Measurements from ENCODE around the gene HTR1D. TPM values are rescaled to one million over a fixed set of nuclear protein-coding genes. Genes with fewer than 3 reads are reported as not detected.

Gene HTR1D
- total and polyA plus RNA-seq, 10 donors: 0.13 TPM; not detected in 9

DNA sequence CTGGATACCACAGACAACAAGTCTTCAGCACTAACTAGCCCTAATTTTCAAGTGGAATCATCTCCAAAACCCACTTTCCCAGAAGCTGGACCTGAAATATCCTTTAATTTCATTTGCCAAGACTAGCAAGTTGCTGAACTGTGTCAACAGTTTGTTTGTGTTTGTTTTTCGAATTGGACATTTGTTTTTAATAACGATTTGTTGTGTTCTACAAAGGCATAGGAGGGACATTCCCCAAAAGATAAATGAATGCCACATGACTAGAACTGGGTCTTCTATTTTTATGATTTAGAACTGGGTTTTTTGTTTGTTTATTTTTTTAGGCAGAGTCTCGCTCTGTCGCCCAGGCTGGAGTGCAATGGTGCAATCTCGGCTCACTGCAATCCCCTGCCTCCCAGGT lies 66.6 kb downstream of the HTR1D start:
- Histone ChIP-seq H3K36me3 (peaks cover 0 to 5% (median 0%) of the 10 kb centered on the region in 6 donors), H3K4me3 (no peak overlapping the region), H3K9me3 (no peaks in the 10 kb centered on the region), H3K27me3 (replicated peaks in 1 of 7) (no peaks in the 10 kb centered on the region), H3K27ac (no peak overlapping the region), H3K4me1 (peaks cover 5 to 34% (median 25%) of the 10 kb centered on the region in 6 donors)
- WGBS, 5 donors: 92 to 94% (median 92%) methylated on average over 5 of the region's 5 CpGs
- TF ChIP-seq, protein P1, sequence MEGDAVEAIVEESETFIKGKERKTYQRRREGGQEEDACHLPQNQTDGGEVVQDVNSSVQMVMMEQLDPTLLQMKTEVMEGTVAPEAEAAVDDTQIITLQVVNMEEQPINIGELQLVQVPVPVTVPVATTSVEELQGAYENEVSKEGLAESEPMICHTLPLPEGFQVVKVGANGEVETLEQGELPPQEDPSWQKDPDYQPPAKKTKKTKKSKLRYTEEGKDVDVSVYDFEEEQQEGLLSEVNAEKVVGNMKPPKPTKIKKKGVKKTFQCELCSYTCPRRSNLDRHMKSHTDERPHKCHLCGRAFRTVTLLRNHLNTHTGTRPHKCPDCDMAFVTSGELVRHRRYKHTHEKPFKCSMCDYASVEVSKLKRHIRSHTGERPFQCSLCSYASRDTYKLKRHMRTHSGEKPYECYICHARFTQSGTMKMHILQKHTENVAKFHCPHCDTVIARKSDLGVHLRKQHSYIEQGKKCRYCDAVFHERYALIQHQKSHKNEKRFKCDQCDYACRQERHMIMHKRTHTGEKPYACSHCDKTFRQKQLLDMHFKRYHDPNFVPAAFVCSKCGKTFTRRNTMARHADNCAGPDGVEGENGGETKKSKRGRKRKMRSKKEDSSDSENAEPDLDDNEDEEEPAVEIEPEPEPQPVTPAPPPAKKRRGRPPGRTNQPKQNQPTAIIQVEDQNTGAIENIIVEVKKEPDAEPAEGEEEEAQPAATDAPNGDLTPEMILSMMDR (IDR thresholded peaks at IDR 0.05 in 8 of 11, conservative IDR thresholded peaks at IDR 0.05 in 3 of 11): no peak
- TF ChIP-seq POLR2A (IDR thresholded peaks at IDR 0.05): no peak
- no peak for TF ChIP-seq POLR2AphosphoS5 (IDR thresholded peaks at IDR 0.05)
- DNase-seq: no peak
- intact Hi-C loops (cut with DNase I; ENCODE audit: low total_unique reads): no loop called here

DNA sequence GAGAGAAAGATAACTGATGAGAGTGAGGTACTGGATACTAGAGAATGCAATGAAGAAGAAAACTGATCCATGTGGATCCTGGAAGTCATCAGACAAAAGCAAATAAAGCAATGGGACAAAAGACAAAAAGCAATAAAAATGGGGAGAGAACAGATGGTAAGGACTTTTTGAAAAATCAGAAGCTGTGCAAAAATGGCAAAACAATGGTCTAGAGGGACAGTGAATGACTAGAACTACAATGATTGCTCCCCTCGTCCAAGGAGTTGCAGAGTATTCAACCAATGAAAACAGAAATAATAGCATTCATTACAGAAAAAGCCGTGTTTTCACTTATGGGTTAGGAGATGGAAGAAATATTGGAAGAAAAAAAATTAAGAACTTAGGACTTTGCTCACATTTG lies 67.2 kb downstream of the HTR1D start:
- Histone ChIP-seq H3K27me3 (replicated peaks in 1 of 7) (no peaks in the 10 kb centered on the region), H3K36me3 (peaks cover 0 to 8% (median 0%) of the 10 kb centered on the region in 6 donors), H3K27ac (no peak overlapping the region), H3K9me3 (no peaks in the 10 kb centered on the region), H3K4me1 (peaks cover 5 to 29% (median 20%) of the 10 kb centered on the region in 6 donors), H3K4me3 (no peak overlapping the region)
- no peak for DNase-seq
- TF ChIP-seq POLR2A (IDR thresholded peaks at IDR 0.05): no peak
- TF ChIP-seq, protein P1 (IDR thresholded peaks at IDR 0.05 in 8 of 11, conservative IDR thresholded peaks at IDR 0.05 in 3 of 11): no peak
- no peak for TF ChIP-seq POLR2AphosphoS5 (IDR thresholded peaks at IDR 0.05)
- intact Hi-C loops (cut with DNase I; ENCODE audit: low total_unique reads): no loop called here
- WGBS, 5 donors: 81 to 98% (median 92%) methylated on average over 2 of the region's 2 CpGs

DNA sequence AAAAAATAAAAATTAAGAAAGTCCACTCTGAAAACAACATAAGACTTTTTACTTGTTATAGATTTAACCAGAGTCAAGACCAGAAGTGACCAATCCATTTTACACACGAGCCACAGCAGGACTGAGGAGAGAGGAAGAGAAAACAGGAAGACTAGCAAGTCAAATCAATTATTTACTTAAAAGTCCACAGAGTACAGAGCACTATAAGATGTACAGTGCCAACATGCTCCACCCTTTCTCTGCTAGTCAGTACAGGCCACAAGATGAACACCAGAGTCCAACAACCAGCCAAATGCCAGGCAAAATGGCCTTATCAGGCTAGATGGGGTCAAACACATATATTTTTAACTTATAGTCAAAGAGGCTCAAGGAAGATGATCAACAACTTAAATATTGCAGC lies 68.2 kb downstream of the HTR1D start:
- DNase-seq: no peak
- H3K27ac ChIP-seq: no peak overlapping the region
- H3K9me3 ChIP-seq: no peaks in the 10 kb centered on the region
- no peak overlapping the region for H3K4me3 ChIP-seq
- WGBS, 5 donors: 11 to 56% (median 44%) methylated on average over 1 of the region's 1 CpG
- peaks cover 5 to 33% (median 17%) of the 10 kb centered on the region in 6 donors for H3K4me1 ChIP-seq
- no peak for TF ChIP-seq POLR2AphosphoS5 (IDR thresholded peaks at IDR 0.05)
- TF ChIP-seq, protein P1 (IDR thresholded peaks at IDR 0.05 in 8 of 11, conservative IDR thresholded peaks at IDR 0.05 in 3 of 11): no peak
- TF ChIP-seq POLR2A (IDR thresholded peaks at IDR 0.05): no peak
- intact Hi-C loops (cut with DNase I; ENCODE audit: low total_unique reads): no loop called here
- peaks cover 0 to 8% (median 0%) of the 10 kb centered on the region in 6 donors for H3K36me3 ChIP-seq
- no peaks in the 10 kb centered on the region for H3K27me3 ChIP-seq (replicated peaks in 1 of 7)

DNA sequence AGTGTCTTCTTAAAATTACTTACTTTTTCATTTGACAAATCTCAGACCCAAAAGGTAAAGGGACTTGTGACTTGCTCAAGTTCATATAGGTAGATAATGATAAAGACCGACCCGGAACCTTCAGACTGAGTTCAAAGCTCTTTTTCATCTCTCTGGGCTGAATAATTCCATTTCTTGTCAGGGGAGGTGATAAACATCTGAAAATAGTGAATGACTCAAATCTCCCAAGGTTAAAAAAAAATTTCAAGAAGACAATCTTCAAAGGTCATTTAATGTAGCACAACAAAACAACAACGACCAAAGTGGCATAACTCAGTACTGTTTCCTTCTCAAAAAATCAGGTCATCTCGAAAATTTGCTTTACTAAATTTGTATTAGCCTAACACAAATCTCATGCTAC lies 69.2 kb downstream of the HTR1D start:
- TF ChIP-seq POLR2A (IDR thresholded peaks at IDR 0.05) (no peak), POLR2AphosphoS5 (IDR thresholded peaks at IDR 0.05) (no peak)
- TF ChIP-seq, protein P1 (IDR thresholded peaks at IDR 0.05 in 8 of 11, conservative IDR thresholded peaks at IDR 0.05 in 3 of 11): no peak
- whole genome bisulfite sequencing, 5 donors: 60 to 72% (median 65%) methylated on average over 4 of the region's 4 CpGs
- peak overlapping the region in 1 of 8 donors; percentile 17 for H3K27ac ChIP-seq
- intact Hi-C loops (cut with DNase I; ENCODE audit: low total_unique reads): no loop called here
- no peak for DNase-seq
- peaks cover 5 to 33% (median 19%) of the 10 kb centered on the region in 6 donors for H3K4me1 ChIP-seq
- H3K9me3 ChIP-seq: no peaks in the 10 kb centered on the region
- peaks cover 0 to 8% (median 0%) of the 10 kb centered on the region in 6 donors for H3K36me3 ChIP-seq
- H3K4me3 ChIP-seq: no peak overlapping the region
- no peaks in the 10 kb centered on the region for H3K27me3 ChIP-seq (replicated peaks in 1 of 7)

Small RNAs within 50 kb of the gene (small RNA-seq; reads per million reads assigned to genes)
- gene RNU6-135P: 0 reads per million in 4 donors
- 0 reads per million in 4 donors for gene RNU6-514P

Other genes starting within 250 kb of the HTR1D start
- not detected for gene LACTBL1, start 244.6 kb downstream of the HTR1D start, total RNA-seq
- not detected for gene LACTBL1, start 244.6 kb downstream of the HTR1D start, polyA plus RNA-seq
- not detected for gene TEX46, start 201.7 kb downstream of the HTR1D start, total RNA-seq
- not detected for gene TEX46, start 201.7 kb downstream of the HTR1D start, polyA plus RNA-seq
- 10 to 100 TPM; 36.3 to 47.2 (median 39.2) TPM for gene KDM1A, start 198.0 kb downstream of the HTR1D start, total RNA-seq
- 10 to 100 TPM; 18.4 to 23.2 (median 21.6) TPM for gene KDM1A, start 198.0 kb downstream of the HTR1D start, polyA plus RNA-seq
- gene LUZP1, start 48.6 kb downstream of the HTR1D start, total RNA-seq: 10 to 100 TPM; 25.4 to 51.6 (median 36.8) TPM
- gene LUZP1, start 48.6 kb downstream of the HTR1D start, polyA plus RNA-seq: 1 to 10 TPM; 1.7 to 5.1 (median 1.9) TPM
- 100 to 1,000 TPM in 5 of 7 donors, 10 to 100 TPM in 2; 75.8 to 143 (median 109) TPM for gene HNRNPR, start 126.8 kb upstream of the HTR1D start, total RNA-seq
- gene HNRNPR, start 126.8 kb upstream of the HTR1D start, polyA plus RNA-seq: 10 to 100 TPM; 58.2 to 83.2 (median 75.8) TPM
- gene ZNF436, start 152.3 kb upstream of the HTR1D start, total RNA-seq: 10 to 100 TPM; 15.3 to 32.1 (median 20.3) TPM
- gene ZNF436, start 152.3 kb upstream of the HTR1D start, polyA plus RNA-seq: 1 to 10 TPM; 2.8 to 5.5 (median 3.4) TPM
- gene TCEA3, start 207.2 kb upstream of the HTR1D start, total RNA-seq: 10 to 100 TPM in 4 of 7 donors, 1 to 10 TPM in 3; 9.1 to 19.6 (median 17.6) TPM
- 10 to 100 TPM in 1 of 3 donors, 1 to 10 TPM in 2; 4.6 to 11.0 (median 6.6) TPM for gene TCEA3, start 207.2 kb upstream of the HTR1D start, polyA plus RNA-seq